Vagina (tissue), 2 donors: ENCODE results near the gene GALNT17.

Experiments used
- CTCF ChIP-seq, 3 experiments: fragments of 450-650 bp in 2 of 3; fragments of 200-600 bp in 1 of 3; sonication (generic) in 1 of 3; IDR thresholded peaks; one replicate each; pipeline ENCODE4 v1.5.1; 2017 to 2019; ENCODE audit warnings: antibody characterized with exemption in 3 of 3, mild to moderate bottlenecking in 2 of 3, moderate library complexity in 2 of 3
- POLR2A ChIP-seq, 2 donors: fragments of 450-650 bp; IDR thresholded peaks; one replicate each; pipeline ENCODE4 v1.6.1; 2017; ENCODE audit warnings: antibody characterized with exemption in 2 of 2, mild to moderate bottlenecking in 2 of 2, moderate library complexity in 2 of 2

GRCh38 chr7:71312755-71313490 lies 181.0 kb downstream of the GALNT17 start:
- TF ChIP-seq POLR2A (IDR thresholded peaks at IDR 0.05) (no peak), CTCF (IDR thresholded peaks at IDR 0.05) (no peak)
